Small intestine (tissue), 7 donors: ENCODE results near the gene LRPAP1. TPM values are rescaled to one million over a fixed set of nuclear protein-coding genes. Genes with fewer than 3 reads are reported as not detected.

Experiments
- DNase-seq, 2 donors: peaks; one replicate each; pipeline versions ENCODE4 v3.0.0 to v3.0.0-alpha.2; 2013
- FAIRE-seq: peaks from 2 replicates; lab custom pipeline; 2012; peaks lifted over from hg19 to GRCh38; lab: Jason Lieb, UNC
- H3K27ac ChIP-seq, 3 donors: one replicate each; pipeline ENCODE4 v1.5.1; 2013; ENCODE audit warnings: low read length in 2 of 3, mild to moderate bottlenecking in 2 of 3, control low read depth in 1 of 3, inconsistent platforms in 1 of 3, low read depth in 1 of 3, moderate library complexity in 1 of 3
- H3K27me3 ChIP-seq, 3 donors: one replicate each; pipeline ENCODE4 v1.6.1; 2013; ENCODE audit warnings: low read length in 3 of 3, inconsistent platforms in 1 of 3; ENCODE audit not compliant: control insufficient read depth in 3 of 3, insufficient read depth in 3 of 3
- H3K36me3 ChIP-seq, 3 donors: one replicate each; pipeline ENCODE4 v1.6.1; 2013; ENCODE audit warnings: low read length in 3 of 3, inconsistent platforms in 1 of 3, low read depth in 1 of 3, mild to moderate bottlenecking in 1 of 3, moderate library complexity in 1 of 3; ENCODE audit not compliant: control insufficient read depth in 3 of 3, insufficient read depth in 2 of 3
- H3K4me1 ChIP-seq, 3 donors: one replicate each; pipeline ENCODE4 v1.6.1; 2013; ENCODE audit warnings: low read length in 2 of 3, inconsistent platforms in 1 of 3, low read depth in 1 of 3, mild to moderate bottlenecking in 1 of 3, moderate library complexity in 1 of 3; ENCODE audit not compliant: control insufficient read depth in 3 of 3, insufficient read depth in 2 of 3
- H3K4me3 ChIP-seq, 3 donors: one replicate each; pipeline ENCODE4 v1.5.1; 2013; ENCODE audit warnings: low read length in 3 of 3, control low read depth in 1 of 3, inconsistent platforms in 1 of 3, low read depth in 1 of 3, mild to moderate bottlenecking in 1 of 3, moderate library complexity in 1 of 3
- H3K9me3 ChIP-seq, 2 donors: one replicate each; pipeline ENCODE4 v1.6.1; 2013; ENCODE audit warnings: low read depth in 1 of 2, low read length in 1 of 2; ENCODE audit not compliant: control insufficient read depth in 2 of 2, insufficient read depth in 1 of 2
- WGBS, 3 donors: extraction: QIAGEN DNeasy Blood & Tissue Kit; methylation state at CpG; one replicate each; pipeline ENCODE4 v1.1.7; 2013; 5-methylcytosine and 5-hydroxymethylcytosine counted together
- polyA plus RNA-seq, 4 donors: library from polyadenylated mRNA; stranded (reverse) in 3 of 4; unstranded in 1 of 4; fragments of 200-250 nt in 3 of 4; fragments of 120-200 nt in 1 of 4; gene quantifications; one replicate each; pipeline versions ENCODE4 v1.2.1 to v1.2.3, GENCODE V29; 2013
- donor health status: healthy with polysubstance abuse.
- donor health status: control.
- donor health status: control.
- donor health status: Bipolar disorder and iron deficiency.
- donor health status: healthy.

Gene LRPAP1
- polyA plus RNA-seq, 4 donors = 20.1 to 268 (median 69.6) TPM

DNA sequence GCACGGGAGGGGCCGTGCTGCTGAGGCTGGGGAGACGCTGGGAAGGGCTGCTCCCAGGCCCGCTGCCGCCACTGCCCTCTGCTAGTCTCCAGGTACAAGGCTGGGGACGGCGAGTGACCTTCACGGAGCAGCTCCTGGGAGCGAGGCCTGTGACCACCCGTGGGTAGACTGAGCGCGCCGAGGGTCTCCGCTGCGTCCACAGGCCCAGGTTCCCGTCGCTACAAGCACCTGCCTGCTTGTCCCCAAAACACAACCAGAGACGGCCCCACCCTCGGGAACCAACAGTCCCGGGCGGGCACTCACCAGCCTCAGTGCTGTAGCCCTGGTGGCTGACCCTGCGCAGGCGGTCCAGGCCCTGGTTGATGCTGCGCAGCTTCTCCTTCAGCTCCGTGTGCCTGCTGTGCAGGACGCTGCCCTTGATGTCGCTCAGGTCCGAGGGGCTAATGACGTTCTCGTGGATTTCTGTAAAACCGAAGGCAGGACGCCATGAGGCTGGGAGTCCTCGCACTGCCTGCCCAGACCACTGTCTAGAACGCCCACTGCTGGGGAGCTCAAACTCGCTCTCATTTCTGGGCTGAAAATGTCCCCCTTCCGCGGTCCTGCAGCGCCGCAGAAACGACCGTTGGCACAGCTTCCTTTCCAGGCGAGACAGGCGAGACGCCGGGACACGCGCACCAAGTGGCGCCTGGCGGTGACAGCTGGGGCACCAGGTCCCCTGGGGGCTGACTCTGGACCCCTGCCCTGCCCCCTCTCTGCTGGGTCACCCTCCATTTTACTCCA, 14.3 kb downstream of the LRPAP1 start:
- H3K4me3 ChIP-seq = no peak overlapping the region
- FAIRE-seq = no peak
- H3K36me3 ChIP-seq = peaks cover 43 to 99% (median 51%) of the 10 kb centered on the region in 3 donors
- no peak overlapping the region for H3K27ac ChIP-seq
- DNase-seq = no peak
- no peaks in the 10 kb centered on the region for H3K9me3 ChIP-seq
- H3K4me1 ChIP-seq = peaks cover 0 to 10% (median 0%) of the 10 kb centered on the region in 3 donors
- H3K27me3 ChIP-seq = no peaks in the 10 kb centered on the region
- 94 to 96% (median 96%) methylated on average over 46 to 49 of the region's 49 CpGs for WGBS, 3 donors

GRCh38 chr4:3516836-3517730, 15.1 kb downstream of the LRPAP1 start:
- no peak for DNase-seq
- Histone ChIP-seq H3K4me3 (no peak overlapping the region), H3K36me3 (peaks cover 45 to 99% (median 53%) of the 10 kb centered on the region in 3 donors), H3K9me3 (no peaks in the 10 kb centered on the region), H3K27me3 (no peaks in the 10 kb centered on the region), H3K4me1 (peaks cover 0 to 10% (median 0%) of the 10 kb centered on the region in 3 donors), H3K27ac (no peak overlapping the region)
- WGBS, 3 donors = 92 to 95% (median 94%) methylated on average over 27 to 29 of the region's 29 CpGs
- FAIRE-seq = no peak

GRCh38 chr4:3516061-3516835, 16.0 kb downstream of the LRPAP1 start:
- peaks cover 0 to 10% (median 0%) of the 10 kb centered on the region in 3 donors for H3K4me1 ChIP-seq
- WGBS, 3 donors = 89 to 93% (median 91%) methylated on average over 32 of the region's 32 CpGs
- no peaks in the 10 kb centered on the region for H3K27me3 ChIP-seq
- no peak for FAIRE-seq
- H3K27ac ChIP-seq = no peak overlapping the region
- DNase-seq = no peak
- peaks cover 0 to 3% of the 10 kb centered on the region in 2 donors for H3K9me3 ChIP-seq
- H3K4me3 ChIP-seq = no peak overlapping the region
- H3K36me3 ChIP-seq = peaks cover 44 to 98% (median 50%) of the 10 kb centered on the region in 3 donors

GRCh38 chr4:3515646-3516045, 16.6 kb downstream of the LRPAP1 start:
- H3K4me1 ChIP-seq = peaks cover 0 to 10% (median 0%) of the 10 kb centered on the region in 3 donors
- no peaks in the 10 kb centered on the region for H3K27me3 ChIP-seq
- peaks cover 0 to 3% of the 10 kb centered on the region in 2 donors for H3K9me3 ChIP-seq
- no peak for FAIRE-seq
- H3K4me3 ChIP-seq = no peak overlapping the region
- peaks cover 44 to 98% (median 49%) of the 10 kb centered on the region in 3 donors for H3K36me3 ChIP-seq
- WGBS, 3 donors = 85 to 90% (median 86%) methylated on average over 15 of the region's 15 CpGs
- peak in 1 of 2 donors; percentile 29 for DNase-seq
- H3K27ac ChIP-seq = no peak overlapping the region

DNA sequence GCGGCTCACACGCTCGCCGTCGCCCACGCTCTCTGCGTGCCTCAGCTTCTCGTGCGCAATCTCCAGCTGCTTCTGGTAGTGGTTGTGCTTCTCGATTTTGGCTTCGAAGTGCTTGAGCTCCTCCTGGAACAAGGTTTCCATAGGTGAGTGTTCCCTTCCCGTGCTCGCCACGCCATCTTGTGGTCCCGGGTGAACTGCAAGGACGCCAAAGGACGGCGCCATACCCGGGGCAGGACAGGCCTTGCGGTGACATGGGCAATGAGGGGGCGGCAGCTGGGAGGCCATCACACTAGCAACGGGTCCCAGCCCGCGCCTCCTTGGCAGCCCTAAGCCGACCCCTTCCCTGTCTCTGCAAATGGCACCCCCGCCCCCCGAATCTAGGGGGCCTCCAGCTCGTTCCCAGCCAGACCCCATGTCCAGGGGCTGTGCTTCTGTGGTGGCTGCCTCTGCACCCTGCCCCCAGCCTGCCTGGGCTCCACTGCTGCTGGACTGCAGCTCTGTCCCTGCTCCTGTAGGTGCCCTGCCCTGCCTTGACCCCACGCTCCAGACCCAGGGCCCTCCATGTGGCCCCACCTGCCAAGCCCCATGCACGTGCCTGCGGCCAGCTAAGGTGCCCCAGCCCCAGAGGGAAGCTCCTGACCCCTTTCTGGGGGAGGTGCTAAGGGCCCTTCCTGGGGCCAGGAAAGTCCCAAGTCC, 17.3 kb downstream of the LRPAP1 start:
- FAIRE-seq (no peak), DNase-seq (peak in 1 of 2 donors; percentile 62)
- H3K4me3 ChIP-seq = no peak overlapping the region
- no peaks in the 10 kb centered on the region for H3K27me3 ChIP-seq
- no peak overlapping the region for H3K27ac ChIP-seq
- H3K36me3 ChIP-seq = peaks cover 41 to 98% (median 45%) of the 10 kb centered on the region in 3 donors
- H3K4me1 ChIP-seq = peaks cover 0 to 10% (median 0%) of the 10 kb centered on the region in 3 donors
- peaks cover 0 to 3% of the 10 kb centered on the region in 2 donors for H3K9me3 ChIP-seq
- WGBS, 3 donors = 90 to 93% (median 93%) methylated on average over 31 of the region's 31 CpGs

- no peak for DNase-seq
- peaks cover 35 to 98% (median 41%) of the 10 kb centered on the region in 3 donors for H3K36me3 ChIP-seq
These were observed 17.9 kb downstream of the LRPAP1 start for GRCh38 chr4:3514221-3514780.

DNA sequence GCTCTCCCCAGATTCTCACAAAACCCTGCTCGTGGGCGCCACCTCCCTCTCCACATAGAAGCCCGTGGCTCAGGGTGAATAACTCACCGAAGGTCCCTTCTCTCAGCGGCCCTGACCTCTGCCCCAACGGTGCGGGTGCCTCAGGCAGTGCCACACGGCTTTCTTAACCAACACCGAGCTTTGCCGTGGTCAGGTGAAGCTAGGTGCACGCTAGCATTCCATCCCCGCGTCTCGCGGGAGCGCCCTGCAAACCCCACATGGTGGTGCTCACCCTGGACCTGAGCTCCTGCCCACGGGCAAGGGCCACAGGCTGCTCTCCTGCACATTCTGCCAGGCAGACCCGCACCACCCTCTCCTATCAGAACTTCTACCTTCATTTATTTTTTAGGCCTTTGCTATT, 18.4 kb downstream of the LRPAP1 start:
- 91 to 94% (median 94%) methylated on average over 18 of the region's 18 CpGs for WGBS, 3 donors
- DNase-seq (no peak), FAIRE-seq (no peak)
- Histone ChIP-seq H3K36me3 (peaks cover 35 to 96% (median 38%) of the 10 kb centered on the region in 3 donors), H3K4me3 (no peak overlapping the region), H3K27ac (no peak overlapping the region), H3K4me1 (peaks cover 0 to 10% (median 0%) of the 10 kb centered on the region in 3 donors), H3K27me3 (no peaks in the 10 kb centered on the region), H3K9me3 (peaks cover 0 to 3% of the 10 kb centered on the region in 2 donors)

More at GRCh38 chr4:3514221-3514780, 17.9 kb downstream of the LRPAP1 start:
- FAIRE-seq = no peak
- Histone ChIP-seq H3K27me3 (no peaks in the 10 kb centered on the region), H3K4me3 (no peak overlapping the region), H3K27ac (no peak overlapping the region), H3K4me1 (peaks cover 0 to 10% (median 0%) of the 10 kb centered on the region in 3 donors), H3K9me3 (peaks cover 0 to 3% of the 10 kb centered on the region in 2 donors)
- 87 to 94% (median 89%) methylated on average over 17 of the region's 17 CpGs for WGBS, 3 donors
